ENCODE results near the gene INO80B. TPM values are rescaled to one million over a fixed set of nuclear protein-coding genes. Genes with fewer than 3 reads are reported as not detected.

INO80B gene
- total and polyA plus RNA-seq, 2 of the 8 experiments (the other 6 are each of a cell fraction or from before 2014, with no cell fraction given), result 3.9 to 18.5 TPM

GRCh38 chr2:74458938-74459363, 4.1 kb downstream of the INO80B start (continued):
- TF ChIP-seq FOSL1 (IDR thresholded peaks at IDR 0.05; ENCODE audit: insufficient read depth, low read depth, low read length) (no peak), KDM5A (IDR thresholded peaks at IDR 0.05; ENCODE audit: low read length) (no peak), SIN3A (conservative IDR thresholded peaks at IDR 0.05 in 1 of 2, IDR thresholded peaks at IDR 0.05 in 1 of 2; ENCODE audit: low read depth in 1 of 2, low read length in 2 of 2) (no peak)
